Measurements from ENCODE around the gene MRPL52. TPM values are rescaled to one million over a fixed set of nuclear protein-coding genes. Genes with fewer than 3 reads are reported as not detected.

The MRPL52 gene
- total RNA-seq, 2 experiments from 2014 or later = 170 TPM

DNA sequence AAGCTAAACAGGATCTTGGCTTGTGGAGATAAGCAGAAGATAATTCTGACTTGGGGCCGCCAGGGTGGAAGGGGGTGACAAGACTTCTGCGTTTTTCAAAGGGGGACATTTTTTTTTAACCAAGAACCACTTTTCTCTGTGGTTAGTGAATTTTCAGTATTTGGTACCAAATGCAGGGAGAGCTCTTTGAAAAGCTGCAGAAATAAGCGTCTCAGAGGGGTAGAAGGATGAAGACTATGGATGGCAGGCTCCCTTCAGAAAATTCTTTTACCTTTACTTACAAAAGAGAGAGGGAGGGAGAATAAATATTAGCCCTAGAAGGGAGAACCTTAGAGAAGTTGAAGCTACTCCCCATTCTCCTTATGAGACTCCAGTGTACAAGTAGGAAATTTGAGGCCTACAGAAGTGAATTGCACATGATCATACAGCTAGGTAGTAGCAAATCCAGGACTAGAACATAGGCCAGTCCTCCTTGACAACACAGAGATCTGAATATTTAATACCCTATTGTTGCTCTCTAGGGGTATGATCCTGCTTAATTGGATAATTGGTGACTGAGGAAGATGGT lies 840 bp downstream of the MRPL52 start:
- Mint-ChIP-seq H3K4me1 (ENCODE audit: low read depth) (peaks cover 31% of the 10 kb centered on the region), H3K27ac (peak overlapping the region; percentile 97), H3K36me3 (ENCODE audit: low read depth) (peaks cover 17% of the 10 kb centered on the region), H3K27me3 (ENCODE audit: low read depth) (no peaks in the 10 kb centered on the region), H3K9me3 (no peaks in the 10 kb centered on the region), H3K4me3 (peak overlapping the region; percentile 94)
- no peak for DNase-seq
- intact Hi-C loops (cut with micrococcal nuclease) = no loop called here
- CTCF ChIA-PET = interaction anchor here (0.7 to 2.7 kb wide), 12 partner anchors 7 to 918 kb away, joined by 3 to 16 read pairs (median 5); partner anchors contain the start of genes ABHD4 and RBM23

DNA sequence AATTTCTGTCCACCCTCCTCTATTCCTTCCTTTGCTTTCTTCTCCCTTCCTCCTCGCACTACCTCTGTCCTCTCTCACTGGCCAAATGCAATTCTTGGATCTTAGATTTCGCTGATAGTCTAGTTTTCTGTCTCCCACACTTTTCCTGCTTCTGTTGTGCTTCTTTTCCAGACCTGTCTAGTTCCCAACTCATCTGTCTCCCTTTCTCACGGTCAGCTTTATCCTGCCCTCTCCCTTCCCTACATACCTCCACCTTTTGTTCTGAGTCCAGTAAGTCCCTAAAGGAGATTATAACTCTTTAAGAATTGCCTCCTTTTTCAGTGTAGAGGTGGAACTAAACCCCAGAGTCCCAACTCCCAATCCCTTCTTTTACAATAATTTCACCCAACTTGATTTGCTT lies 5.8 kb downstream of the MRPL52 start:
- intact Hi-C loops (cut with micrococcal nuclease) = no loop called here
- CTCF ChIA-PET = interaction anchor here (1.1 to 10.5 kb wide), 5 partner anchors 13 to 279 kb away, joined by 3 to 105 read pairs (median 3); no protein-coding TSS in a partner anchor
- peaks cover 28% of the 10 kb centered on the region for H3K4me1 Mint-ChIP-seq (ENCODE audit: low read depth)
- no peak for DNase-seq
- no peaks in the 10 kb centered on the region for H3K9me3 Mint-ChIP-seq
- peaks cover 22% of the 10 kb centered on the region for H3K36me3 Mint-ChIP-seq (ENCODE audit: low read depth)
- H3K27me3 Mint-ChIP-seq (ENCODE audit: low read depth) = peaks cover 4% of the 10 kb centered on the region
- no peak overlapping the region for H3K27ac Mint-ChIP-seq
- no peak overlapping the region for H3K4me3 Mint-ChIP-seq

DNA sequence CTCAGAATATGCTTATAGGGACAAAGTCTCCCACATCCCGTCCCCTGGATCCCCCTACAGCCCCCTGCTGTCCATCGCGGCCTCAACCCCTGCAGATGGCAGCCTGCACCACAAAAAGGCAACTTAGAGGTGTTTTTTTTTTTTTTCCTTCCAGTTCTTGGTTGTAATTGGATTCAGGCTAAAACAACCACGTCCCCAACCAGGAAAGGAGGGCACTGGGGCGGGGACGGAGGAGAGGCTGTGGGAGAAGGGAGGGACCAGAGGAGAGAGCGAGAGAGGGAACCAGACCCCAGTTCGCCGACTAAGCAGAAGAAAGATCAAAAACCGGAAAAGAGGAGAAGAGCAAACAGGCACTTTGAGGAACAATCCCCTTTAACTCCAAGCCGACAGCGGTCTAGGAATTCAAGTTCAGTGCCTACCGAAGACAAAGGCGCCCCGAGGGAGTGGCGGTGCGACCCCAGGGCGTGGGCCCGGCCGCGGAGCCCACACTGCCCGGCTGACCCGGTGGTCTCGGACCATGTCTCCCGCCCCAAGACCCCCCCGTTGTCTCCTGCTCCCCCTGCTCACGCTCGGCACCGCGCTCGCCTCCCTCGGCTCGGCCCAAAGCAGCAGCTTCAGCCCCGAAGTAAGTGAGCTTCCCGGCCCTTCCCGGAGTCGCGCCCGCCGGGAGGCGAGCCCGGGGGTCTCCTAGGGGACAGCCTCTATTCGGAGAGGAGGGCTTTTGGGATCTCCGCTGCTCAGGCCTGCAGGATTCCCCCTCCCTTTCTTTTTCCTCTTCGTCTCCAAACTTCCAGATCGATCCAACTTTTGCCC lies 6.8 kb downstream of the MRPL52 start, which contains the start of gene MMP14:
TSS of gene MMP14 (plus strand) at position 285 of the 813 bp plus-strand sequence. CDS start at position 518, 233 bp downstream.
- intact Hi-C loops (cut with micrococcal nuclease) = no loop called here
- peak within 1 kb of the TSS; percentile 78 for H3K4me3 Mint-ChIP-seq
- H3K4me1 Mint-ChIP-seq (ENCODE audit: low read depth) = peaks cover 19% of the 10 kb centered on the region
- CTCF ChIA-PET = interaction anchor here (1.3 to 10.5 kb wide), 3 partner anchors 13 to 37 kb away, joined by 5 to 105 read pairs (median 27); no protein-coding TSS in a partner anchor
- H3K27me3 Mint-ChIP-seq (ENCODE audit: low read depth) = peaks cover 4% of the 10 kb centered on the region
- peaks cover 18% of the 10 kb centered on the region for H3K36me3 Mint-ChIP-seq (ENCODE audit: low read depth)
- no peaks in the 10 kb centered on the region for H3K9me3 Mint-ChIP-seq
- no peak within 1 kb of the TSS for H3K27ac Mint-ChIP-seq
- DNase-seq = no peak

DNA sequence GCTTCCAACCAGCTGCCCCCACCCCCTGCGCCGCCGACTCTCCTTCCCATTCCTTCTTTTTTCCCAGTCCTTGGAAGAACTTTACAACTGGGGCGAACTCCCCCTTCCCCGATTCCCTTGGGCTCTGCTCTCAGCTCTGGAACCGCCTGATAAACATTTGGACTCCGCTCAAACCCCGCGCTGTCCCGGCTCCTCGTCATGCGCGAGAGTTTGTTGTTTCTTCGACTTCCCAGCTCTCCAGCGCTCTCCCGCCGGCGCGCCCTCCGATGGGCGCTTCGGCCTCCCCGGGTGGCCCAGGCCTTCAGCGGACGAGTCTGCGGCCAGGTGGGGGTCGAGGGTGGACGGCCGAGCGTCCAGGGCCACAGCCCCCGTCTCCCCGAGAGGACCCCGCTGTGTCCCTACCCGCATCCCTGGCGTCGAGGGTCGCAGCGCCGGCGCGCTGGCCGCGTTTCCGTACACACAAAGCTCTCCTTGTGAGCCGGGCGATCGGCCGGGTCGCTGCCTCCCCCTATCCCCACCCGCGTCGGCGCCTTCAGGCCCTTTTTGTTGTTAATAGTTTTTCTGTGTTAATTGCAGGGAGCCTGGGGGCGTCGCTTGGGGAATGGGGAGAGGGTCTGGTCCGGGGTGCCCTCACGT lies 7.5 kb downstream of the MRPL52 start:
- peaks cover 15% of the 10 kb centered on the region for H3K36me3 Mint-ChIP-seq (ENCODE audit: low read depth)
- peak; percentile 53 for DNase-seq
- H3K4me1 Mint-ChIP-seq (ENCODE audit: low read depth) = peaks cover 14% of the 10 kb centered on the region
- H3K27ac Mint-ChIP-seq = no peak overlapping the region
- no peaks in the 10 kb centered on the region for H3K9me3 Mint-ChIP-seq
- peak overlapping the region; percentile 78 for H3K4me3 Mint-ChIP-seq
- intact Hi-C loops (cut with micrococcal nuclease) = no loop called here
- CTCF ChIA-PET = interaction anchor here (0.6 to 10.5 kb wide), 5 partner anchors 14 to 714 kb away, joined by 3 to 105 read pairs (median 5); no protein-coding TSS in a partner anchor
- peaks cover 4% of the 10 kb centered on the region for H3K27me3 Mint-ChIP-seq (ENCODE audit: low read depth)

DNA sequence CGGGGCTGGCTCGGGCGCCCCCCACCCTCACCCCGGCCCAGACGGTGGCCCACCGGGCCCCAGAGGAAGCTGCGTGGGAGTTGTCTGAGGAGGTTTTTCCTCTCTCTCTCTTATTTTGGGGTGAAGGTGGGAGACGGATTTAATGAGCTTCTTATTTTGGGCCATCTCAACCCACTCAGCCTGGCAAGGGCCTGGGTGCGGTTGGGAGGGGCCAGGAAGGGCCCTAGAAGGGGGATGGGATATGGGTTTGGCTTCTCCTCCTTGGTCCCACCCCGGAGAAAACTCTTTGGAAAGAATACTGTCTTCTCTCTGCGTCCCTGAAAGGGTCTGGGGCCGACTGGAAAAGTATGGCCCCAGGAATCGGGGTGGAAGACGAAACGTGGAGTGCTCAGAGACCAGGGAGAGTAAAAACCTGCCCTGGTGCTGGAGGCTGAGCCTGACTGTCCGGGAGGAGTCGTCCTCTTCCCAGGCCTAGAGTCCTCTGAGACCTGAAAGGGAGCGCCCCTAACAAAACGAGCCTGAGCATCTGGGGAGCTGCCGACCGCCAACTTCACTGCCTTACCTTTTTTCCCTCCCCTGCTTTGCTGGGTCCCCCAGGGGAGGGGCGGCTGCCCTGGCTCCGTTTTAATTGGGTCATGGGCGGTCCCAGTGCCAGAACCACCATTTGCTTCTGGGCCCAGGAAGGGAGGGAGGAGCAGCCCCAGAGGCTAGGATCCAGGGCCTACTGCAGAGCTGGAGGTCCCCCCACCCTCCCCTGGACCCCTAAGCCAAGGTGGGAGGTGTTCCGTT lies 8.3 kb downstream of the MRPL52 start:
- H3K4me1 Mint-ChIP-seq (ENCODE audit: low read depth) = peaks cover 14% of the 10 kb centered on the region
- no peak for DNase-seq
- peaks cover 4% of the 10 kb centered on the region for H3K27me3 Mint-ChIP-seq (ENCODE audit: low read depth)
- CTCF ChIA-PET = interaction anchor here (0.6 to 10.5 kb wide), 5 partner anchors 13 to 715 kb away, joined by 3 to 105 read pairs (median 5); no protein-coding TSS in a partner anchor
- H3K36me3 Mint-ChIP-seq (ENCODE audit: low read depth) = peaks cover 15% of the 10 kb centered on the region
- no peak overlapping the region for H3K4me3 Mint-ChIP-seq
- H3K27ac Mint-ChIP-seq = no peak overlapping the region
- H3K9me3 Mint-ChIP-seq = no peaks in the 10 kb centered on the region
- intact Hi-C loops (cut with micrococcal nuclease) = no loop called here

DNA sequence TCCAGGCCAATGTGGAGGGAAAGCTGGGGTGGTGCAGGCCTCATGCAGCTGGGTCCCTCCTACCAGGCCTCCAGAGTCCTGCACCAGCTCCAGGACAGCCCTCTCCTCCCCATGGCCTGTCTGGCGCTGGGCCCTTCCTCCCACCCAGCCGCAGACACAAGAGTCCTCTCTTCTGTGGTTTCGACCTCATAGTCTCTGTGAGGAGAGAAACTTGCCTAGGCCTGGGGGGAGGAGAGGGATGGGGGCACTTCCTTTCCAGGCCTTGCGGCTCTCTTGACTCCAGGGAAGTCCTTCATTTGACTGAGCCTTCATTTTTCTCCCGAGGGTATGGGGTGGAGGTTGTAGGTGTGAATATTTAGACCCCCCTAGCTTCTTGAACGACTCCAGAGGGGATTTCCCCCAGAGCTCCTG lies 8.9 kb downstream of the MRPL52 start:
- peaks cover 11% of the 10 kb centered on the region for H3K36me3 Mint-ChIP-seq (ENCODE audit: low read depth)
- intact Hi-C loops (cut with micrococcal nuclease) = no loop called here

DNA sequence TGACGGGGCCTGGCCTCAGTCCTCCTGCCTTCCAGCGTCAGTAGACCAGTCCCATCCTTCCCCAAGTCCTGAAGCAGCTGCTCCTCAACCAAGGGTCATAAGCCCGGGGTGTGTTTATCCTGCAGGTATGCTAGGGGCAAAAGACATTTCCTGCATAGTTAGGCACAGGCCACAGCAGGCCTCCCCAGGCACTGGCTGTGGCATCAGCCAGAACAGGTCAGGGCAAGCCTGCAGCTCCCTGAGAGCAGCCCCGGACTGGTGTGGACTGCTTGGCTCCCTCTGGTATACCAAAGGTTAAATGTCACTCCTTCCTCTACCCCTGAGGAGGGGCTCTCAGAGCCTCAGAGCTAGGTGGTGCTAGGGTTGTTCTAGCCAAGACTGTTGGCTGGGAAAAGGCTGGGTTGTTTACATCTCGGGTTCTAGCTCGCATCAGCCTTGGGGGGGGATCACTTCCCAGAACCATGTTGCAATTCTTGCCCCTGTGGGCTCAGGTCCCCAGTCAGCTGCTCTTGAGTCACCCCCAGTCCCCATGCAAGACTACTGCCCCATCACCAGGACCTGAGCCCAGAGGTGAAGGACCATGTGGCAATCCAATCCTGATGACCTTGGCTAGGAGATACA lies 9.6 kb downstream of the MRPL52 start:
- no peak overlapping the region for H3K27ac Mint-ChIP-seq

More for the DNA sequence above, 8.9 kb downstream of the MRPL52 start:
- H3K9me3 Mint-ChIP-seq = no peaks in the 10 kb centered on the region
- DNase-seq = no peak
- peaks cover 4% of the 10 kb centered on the region for H3K27me3 Mint-ChIP-seq (ENCODE audit: low read depth)
- no peak overlapping the region for H3K4me3 Mint-ChIP-seq
- CTCF ChIA-PET = interaction anchor here (0.6 to 10.5 kb wide), 3 partner anchors 13 to 21 kb away, joined by 3 to 105 read pairs (median 27); no protein-coding TSS in a partner anchor
- H3K4me1 Mint-ChIP-seq (ENCODE audit: low read depth) = peaks cover 14% of the 10 kb centered on the region
- H3K27ac Mint-ChIP-seq = no peak overlapping the region

DNA sequence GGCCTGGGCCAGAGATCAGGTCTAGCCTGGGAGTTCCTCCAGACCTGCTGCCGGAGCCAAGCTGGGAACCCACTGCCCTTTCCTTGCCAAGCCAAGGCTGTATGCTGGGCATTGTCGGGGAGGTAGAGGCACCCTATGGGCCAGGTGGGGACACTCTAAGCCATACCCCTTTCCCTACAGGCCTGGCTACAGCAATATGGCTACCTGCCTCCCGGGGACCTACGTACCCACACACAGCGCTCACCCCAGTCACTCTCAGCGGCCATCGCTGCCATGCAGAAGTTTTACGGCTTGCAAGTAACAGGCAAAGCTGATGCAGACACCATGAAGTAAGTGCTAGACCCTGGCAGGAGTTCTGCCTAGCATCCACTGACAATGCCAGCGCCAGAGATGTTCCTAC lies 11.6 kb downstream of the MRPL52 start:
- Mint-ChIP-seq H3K27me3 (ENCODE audit: low read depth) (peaks cover 8% of the 10 kb centered on the region), H3K4me3 (no peak overlapping the region), H3K4me1 (ENCODE audit: low read depth) (peaks cover 13% of the 10 kb centered on the region), H3K36me3 (ENCODE audit: low read depth) (peaks cover 3% of the 10 kb centered on the region), H3K27ac (no peak overlapping the region), H3K9me3 (no peaks in the 10 kb centered on the region)
- no peak for DNase-seq
- CTCF ChIA-PET = interaction anchor here (1.2 to 10.5 kb wide), 2 partner anchors 10 to 17 kb away, joined by 3 to 105 read pairs; no protein-coding TSS in a partner anchor
- intact Hi-C loops (cut with micrococcal nuclease) = no loop called here

More for the DNA sequence above, 9.6 kb downstream of the MRPL52 start:
- peaks cover 4% of the 10 kb centered on the region for H3K27me3 Mint-ChIP-seq (ENCODE audit: low read depth)
- H3K36me3 Mint-ChIP-seq (ENCODE audit: low read depth) = peaks cover 11% of the 10 kb centered on the region
- H3K4me3 Mint-ChIP-seq = no peak overlapping the region
- H3K9me3 Mint-ChIP-seq = no peaks in the 10 kb centered on the region
- H3K4me1 Mint-ChIP-seq (ENCODE audit: low read depth) = peaks cover 14% of the 10 kb centered on the region
- intact Hi-C loops (cut with micrococcal nuclease) = no loop called here
- no peak for DNase-seq
- CTCF ChIA-PET = interaction anchor here (0.6 to 10.5 kb wide), 4 partner anchors 12 to 269 kb away, joined by 3 to 105 read pairs (median 15); no protein-coding TSS in a partner anchor

DNA sequence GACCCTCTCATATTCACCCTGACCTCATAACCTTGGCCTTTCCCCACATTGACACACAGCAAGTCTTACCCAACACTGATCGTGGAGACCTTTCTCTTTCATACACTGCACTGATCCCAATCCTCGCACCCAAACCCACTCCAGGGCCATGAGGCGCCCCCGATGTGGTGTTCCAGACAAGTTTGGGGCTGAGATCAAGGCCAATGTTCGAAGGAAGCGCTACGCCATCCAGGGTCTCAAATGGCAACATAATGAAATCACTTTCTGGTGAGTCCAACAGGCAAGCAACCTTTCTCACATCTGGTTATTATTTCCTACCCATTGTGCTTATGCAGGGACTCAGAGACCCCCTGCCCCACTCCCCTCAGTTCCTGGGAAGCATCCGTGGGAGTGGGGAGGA lies 12.1 kb downstream of the MRPL52 start:
- Mint-ChIP-seq H3K4me3 (no peak overlapping the region), H3K4me1 (ENCODE audit: low read depth) (peaks cover 10% of the 10 kb centered on the region), H3K9me3 (no peaks in the 10 kb centered on the region), H3K27me3 (ENCODE audit: low read depth) (peaks cover 8% of the 10 kb centered on the region), H3K36me3 (ENCODE audit: low read depth) (peaks cover 2% of the 10 kb centered on the region), H3K27ac (no peak overlapping the region)
- intact Hi-C loops (cut with micrococcal nuclease) = no loop called here
- CTCF ChIA-PET = interaction anchor here (10.5 kb wide), 1 partner anchor 9 kb away, joined by 105 read pairs; no protein-coding TSS in a partner anchor
- DNase-seq = no peak

DNA sequence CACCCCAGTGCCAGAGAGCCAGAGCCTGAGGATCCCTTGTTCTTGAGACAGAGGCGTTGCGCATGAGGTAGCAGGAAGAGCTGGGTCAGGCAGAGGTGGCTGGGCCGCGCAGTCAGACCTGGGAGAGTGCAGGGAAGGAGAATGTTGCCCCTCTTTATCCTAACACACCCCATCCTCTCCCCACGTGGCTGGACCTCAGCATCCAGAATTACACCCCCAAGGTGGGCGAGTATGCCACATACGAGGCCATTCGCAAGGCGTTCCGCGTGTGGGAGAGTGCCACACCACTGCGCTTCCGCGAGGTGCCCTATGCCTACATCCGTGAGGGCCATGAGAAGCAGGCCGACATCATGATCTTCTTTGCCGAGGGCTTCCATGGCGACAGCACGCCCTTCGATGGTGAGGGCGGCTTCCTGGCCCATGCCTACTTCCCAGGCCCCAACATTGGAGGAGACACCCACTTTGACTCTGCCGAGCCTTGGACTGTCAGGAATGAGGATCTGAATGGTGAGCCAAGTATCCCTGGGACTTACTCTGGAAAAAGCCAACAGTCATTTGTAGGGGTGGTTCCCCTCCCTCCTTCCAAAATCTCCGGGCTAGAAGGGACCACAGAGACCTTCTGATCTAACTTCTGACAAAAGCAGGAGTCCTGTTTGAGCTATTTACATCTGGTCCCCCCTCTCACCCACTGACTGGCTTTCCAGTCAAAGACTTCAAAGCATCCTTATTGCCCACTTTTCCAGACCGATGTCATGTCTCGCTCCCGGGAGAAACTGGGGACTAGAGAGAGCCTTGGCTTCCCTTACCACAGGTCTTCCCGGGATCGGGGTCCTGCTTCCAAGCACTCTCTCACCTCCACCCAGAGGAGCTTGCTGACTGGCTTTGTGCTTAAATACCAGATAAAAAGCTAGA lies 12.8 kb downstream of the MRPL52 start:
- DNase-seq = no peak
- Mint-ChIP-seq H3K9me3 (no peaks in the 10 kb centered on the region), H3K4me3 (no peak overlapping the region), H3K27ac (no peak overlapping the region), H3K36me3 (ENCODE audit: low read depth) (no peaks in the 10 kb centered on the region), H3K4me1 (ENCODE audit: low read depth) (peaks cover 6% of the 10 kb centered on the region), H3K27me3 (ENCODE audit: low read depth) (peaks cover 6% of the 10 kb centered on the region)
- intact Hi-C loops (cut with micrococcal nuclease) = no loop called here
- CTCF ChIA-PET = interaction anchor here (2.8 kb wide), 1 partner anchor 11 kb away, joined by 20 read pairs; no protein-coding TSS in a partner anchor
